Activated CD4-positive, alpha-beta T cell treated with anti-CD3 and anti-CD28 coated beads, Interleukin-2, amount 10 ng/mL, durations not matched to agents 7 days and 5 days (primary cell): Measurements from ENCODE around the gene GJD2. TPM values are rescaled to one million over a fixed set of nuclear protein-coding genes. Genes with fewer than 3 reads are reported as not detected.

ENCODE experiments used
- CTCF ChIA-PET: fragments of 350-600 bp; sonication (Branson Sonifier 250); formaldehyde crosslinking; loops from one replicate; lab custom pipeline; 2021; ENCODE audit warnings: antibody characterized with exemption; lab: Charles Lee
- POLR2A ChIA-PET: fragments of 350-600 bp; sonication (Branson Sonifier 250); formaldehyde crosslinking; loops from one replicate; lab custom pipeline; 2021; ENCODE audit warnings: antibody characterized with exemption; lab: Charles Lee
- DNase-seq: peaks from one replicate; pipeline ENCODE4 v3.0.0-alpha.2; 2020
- H3K27ac Mint-ChIP-seq: one replicate; pipeline ENCODE4 v1.8.0; 2021; ENCODE audit warnings: mild to moderate bottlenecking, moderate library complexity, mixed read lengths
- H3K27me3 Mint-ChIP-seq: one replicate; pipeline ENCODE4 v1.8.0; 2021; ENCODE audit warnings: mixed read lengths
- H3K36me3 Mint-ChIP-seq: one replicate; pipeline ENCODE4 v1.8.0; 2021; ENCODE audit warnings: low read depth, mixed read lengths
- H3K4me1 Mint-ChIP-seq: one replicate; pipeline ENCODE4 v1.8.0; 2021; ENCODE audit warnings: mixed read lengths
- H3K4me3 Mint-ChIP-seq: one replicate; pipeline ENCODE4 v1.8.0; 2021; ENCODE audit warnings: mild to moderate bottlenecking, moderate library complexity, mixed read lengths
- H3K9me3 Mint-ChIP-seq: one replicate; pipeline ENCODE4 v1.8.0; 2021; ENCODE audit warnings: mixed read lengths
- total RNA-seq, 2 experiments: library from RNA; stranded (reverse); gene quantifications; one replicate each; pipeline ENCODE4 v1.2.3, GENCODE V29; 2021

The GJD2 gene
- total RNA-seq, 2 experiments from 2014 or later: not detected

DNA sequence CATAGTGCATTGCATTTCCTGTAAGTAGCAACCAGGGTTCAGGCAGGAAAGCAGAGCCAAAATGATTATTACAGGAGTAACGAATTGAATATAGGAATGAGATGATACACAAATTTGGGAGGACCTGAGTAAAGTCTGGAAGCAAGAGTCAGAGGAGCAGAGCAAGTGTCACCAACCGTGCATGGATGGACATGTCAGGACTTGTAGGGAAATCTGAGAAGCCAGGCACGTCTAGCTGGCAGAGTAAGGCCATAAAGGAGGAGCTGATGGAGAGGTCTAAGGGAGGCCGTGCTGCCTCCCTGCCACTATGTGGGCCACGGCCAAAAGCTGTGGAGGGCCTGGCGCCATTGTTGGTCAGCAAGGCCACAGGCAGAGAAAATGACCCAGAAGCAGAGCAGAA lies 22.4 kb downstream of the GJD2 start:
- Mint-ChIP-seq H3K36me3 (no peaks in the 10 kb centered on the region), H3K4me1 (peaks cover 3% of the 10 kb centered on the region), H3K4me3 (no peak overlapping the region), H3K27ac (no peak overlapping the region), H3K9me3 (no peaks in the 10 kb centered on the region), H3K27me3 (peaks cover 4% of the 10 kb centered on the region)
- ChIA-PET CTCF (interaction anchor here (1.2 kb wide), 1 partner anchor 8 kb away, joined by 3 read pairs; no protein-coding TSS in a partner anchor), POLR2A (no interaction called here)
- DNase-seq: no peak

DNA sequence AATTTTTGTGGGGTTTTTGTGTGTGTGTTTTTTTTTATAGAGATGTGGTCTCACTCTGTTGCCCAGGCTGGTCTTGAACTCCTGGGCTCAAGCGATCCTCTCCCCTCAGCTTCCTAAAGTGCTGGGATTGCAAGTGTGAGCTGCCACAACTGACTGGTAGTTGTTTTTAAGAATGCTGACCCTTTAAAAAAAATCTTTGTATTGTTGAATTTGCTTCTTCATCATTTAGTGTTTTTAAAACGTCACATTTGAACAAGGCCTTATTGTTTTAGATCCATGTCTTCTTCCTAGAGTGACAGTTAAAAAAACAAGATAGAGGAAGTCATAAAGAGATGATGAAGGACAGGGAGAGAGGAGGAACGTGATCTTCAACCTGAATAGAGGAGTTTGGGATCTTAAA lies 24.1 kb downstream of the GJD2 start:
- no peaks in the 10 kb centered on the region for H3K9me3 Mint-ChIP-seq

DNA sequence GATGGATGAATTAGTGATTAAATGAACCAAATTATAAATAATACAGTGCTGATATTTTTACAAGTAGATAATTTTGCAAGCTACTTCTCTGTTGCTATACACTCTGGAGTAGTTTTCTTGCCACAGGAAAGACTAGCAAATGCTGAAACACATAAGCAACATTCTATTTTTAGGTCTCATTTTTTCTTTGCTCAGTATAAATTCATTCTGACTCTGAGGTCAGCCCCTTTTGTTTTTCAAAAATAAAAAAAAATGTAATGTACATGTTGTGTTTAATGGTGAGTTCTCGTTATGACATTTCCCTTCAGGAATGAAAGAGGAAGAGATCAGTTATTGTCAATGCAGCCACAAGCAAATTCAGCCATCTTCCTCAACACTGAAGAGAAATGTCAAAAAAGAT lies 24.9 kb downstream of the GJD2 start:
- ChIA-PET CTCF (no interaction called here), POLR2A (no interaction called here)
- Mint-ChIP-seq H3K4me1 (peaks cover 3% of the 10 kb centered on the region), H3K27me3 (peaks cover 10% of the 10 kb centered on the region), H3K36me3 (no peaks in the 10 kb centered on the region), H3K27ac (no peak overlapping the region), H3K9me3 (no peaks in the 10 kb centered on the region), H3K4me3 (no peak overlapping the region)
- no peak for DNase-seq

More for the DNA sequence above, 24.1 kb downstream of the GJD2 start:
- Mint-ChIP-seq H3K27me3 (peaks cover 4% of the 10 kb centered on the region), H3K36me3 (no peaks in the 10 kb centered on the region), H3K27ac (no peak overlapping the region), H3K4me1 (peaks cover 3% of the 10 kb centered on the region), H3K4me3 (no peak overlapping the region)
- ChIA-PET CTCF (no interaction called here), POLR2A (no interaction called here)
- no peak for DNase-seq

DNA sequence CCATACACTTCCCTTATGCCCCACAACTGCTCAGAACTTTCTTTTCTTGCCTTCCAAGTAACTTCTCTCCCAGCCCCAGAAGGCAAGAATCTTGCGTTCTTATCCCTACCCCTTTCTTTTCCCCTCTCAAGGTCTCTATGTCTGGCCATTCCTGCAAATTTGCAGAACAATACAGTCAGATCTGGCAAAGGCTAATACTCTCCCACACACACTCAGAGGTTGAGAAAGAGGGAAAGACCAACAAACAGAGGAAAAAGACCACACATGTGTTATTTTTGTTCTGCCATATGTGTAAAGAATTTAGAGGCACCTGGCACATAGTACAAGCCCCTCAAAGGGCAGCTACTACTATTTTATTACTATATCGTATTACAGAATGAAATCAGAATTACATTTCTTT lies 25.7 kb downstream of the GJD2 start:
- H3K9me3 Mint-ChIP-seq: no peaks in the 10 kb centered on the region
- peaks cover 10% of the 10 kb centered on the region for H3K27me3 Mint-ChIP-seq
- peaks cover 3% of the 10 kb centered on the region for H3K4me1 Mint-ChIP-seq
- no peak overlapping the region for H3K27ac Mint-ChIP-seq
- CTCF ChIA-PET: no interaction called here
- no peaks in the 10 kb centered on the region for H3K36me3 Mint-ChIP-seq
- no peak for DNase-seq
- no peak overlapping the region for H3K4me3 Mint-ChIP-seq
- POLR2A ChIA-PET: no interaction called here

DNA sequence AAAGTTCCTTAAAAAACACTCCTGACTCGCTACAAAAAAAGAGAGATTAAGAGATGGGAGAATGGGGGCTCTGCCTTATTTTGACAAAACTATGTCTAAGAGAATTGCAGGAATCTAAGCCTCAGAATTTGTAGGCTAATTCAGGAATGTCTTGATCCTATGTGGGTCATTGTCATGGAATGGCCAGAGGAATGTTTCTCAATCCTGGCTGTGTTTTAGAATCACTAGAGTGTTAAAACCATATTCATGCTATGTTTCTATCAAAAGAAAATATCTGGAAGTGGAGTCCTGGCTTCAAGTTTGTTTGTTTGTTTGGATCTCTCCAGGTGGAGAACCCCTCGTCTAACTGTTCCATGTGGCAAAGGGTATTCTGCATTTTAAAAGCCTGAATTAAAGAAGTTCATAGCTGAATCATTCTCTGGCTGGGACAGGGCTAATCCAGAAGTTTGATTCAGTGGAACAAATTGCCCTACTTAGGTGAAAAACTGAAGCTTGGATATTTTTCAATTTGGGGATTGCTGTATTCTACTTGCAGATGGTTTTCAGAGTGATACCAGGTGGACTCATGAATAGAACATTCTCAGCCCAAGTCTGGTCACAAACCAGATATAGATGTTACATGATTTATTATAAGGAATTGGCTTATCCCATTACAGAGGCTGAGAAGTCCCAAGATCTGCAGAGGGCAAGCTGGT lies 28.2 kb downstream of the GJD2 start:
- POLR2A ChIA-PET: no interaction called here
- H3K27ac Mint-ChIP-seq: no peak overlapping the region
- CTCF ChIA-PET: no interaction called here
- no peak overlapping the region for H3K4me3 Mint-ChIP-seq
- H3K36me3 Mint-ChIP-seq: no peaks in the 10 kb centered on the region
- DNase-seq: no peak
- no peaks in the 10 kb centered on the region for H3K9me3 Mint-ChIP-seq
- H3K27me3 Mint-ChIP-seq: peaks cover 29% of the 10 kb centered on the region
- H3K4me1 Mint-ChIP-seq: no peaks in the 10 kb centered on the region

DNA sequence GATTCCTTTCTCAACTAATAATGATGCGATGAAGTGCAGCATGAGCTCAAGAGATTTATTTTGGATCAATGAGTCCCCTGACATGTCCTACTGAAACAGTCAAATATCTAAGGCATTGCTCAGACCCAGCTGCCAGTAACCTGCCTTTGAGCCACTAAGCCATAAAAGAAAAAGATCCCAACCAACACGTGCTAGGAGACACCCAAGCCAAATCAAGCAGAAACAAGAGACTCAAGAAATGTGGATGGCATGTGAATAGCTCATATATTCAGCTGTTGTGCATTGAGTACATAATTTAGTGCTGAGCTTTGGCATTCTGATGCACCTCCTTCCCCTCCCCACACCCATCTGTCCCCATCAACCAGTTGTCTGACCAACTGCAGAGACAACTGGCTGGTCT lies 29.2 kb downstream of the GJD2 start:
- Mint-ChIP-seq H3K27me3 (peaks cover 37% of the 10 kb centered on the region), H3K36me3 (no peaks in the 10 kb centered on the region), H3K27ac (no peak overlapping the region), H3K4me3 (no peak overlapping the region), H3K9me3 (no peaks in the 10 kb centered on the region), H3K4me1 (no peaks in the 10 kb centered on the region)
- POLR2A ChIA-PET: no interaction called here
- DNase-seq: no peak
- CTCF ChIA-PET: no interaction called here

DNA sequence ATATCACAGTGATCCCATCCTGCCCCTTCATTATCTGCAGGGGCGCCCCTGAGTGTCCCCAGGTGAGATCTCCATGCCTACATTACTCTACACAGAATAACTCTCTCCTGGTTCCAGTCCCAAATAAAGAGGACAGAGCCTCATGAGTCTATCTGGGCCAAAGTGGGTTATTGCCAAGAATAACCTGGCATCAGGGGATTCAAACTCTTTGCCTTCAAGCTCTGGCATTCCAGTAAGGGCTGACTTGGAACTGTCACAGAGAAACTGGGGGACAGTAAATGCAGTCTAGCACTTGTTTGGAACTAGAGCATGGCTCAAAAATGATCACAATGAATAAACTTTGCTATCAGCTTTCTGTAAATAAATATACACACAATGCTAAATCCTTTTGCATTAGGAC lies 30.3 kb downstream of the GJD2 start:
- Mint-ChIP-seq H3K4me1 (no peaks in the 10 kb centered on the region), H3K27ac (no peak overlapping the region), H3K4me3 (no peak overlapping the region), H3K36me3 (no peaks in the 10 kb centered on the region), H3K9me3 (no peaks in the 10 kb centered on the region), H3K27me3 (peaks cover 45% of the 10 kb centered on the region)
- POLR2A ChIA-PET: no interaction called here
- CTCF ChIA-PET: interaction anchor here (1.5 kb wide), 1 partner anchor 8 kb away, joined by 3 read pairs; no protein-coding TSS in a partner anchor
- DNase-seq: no peak

DNA sequence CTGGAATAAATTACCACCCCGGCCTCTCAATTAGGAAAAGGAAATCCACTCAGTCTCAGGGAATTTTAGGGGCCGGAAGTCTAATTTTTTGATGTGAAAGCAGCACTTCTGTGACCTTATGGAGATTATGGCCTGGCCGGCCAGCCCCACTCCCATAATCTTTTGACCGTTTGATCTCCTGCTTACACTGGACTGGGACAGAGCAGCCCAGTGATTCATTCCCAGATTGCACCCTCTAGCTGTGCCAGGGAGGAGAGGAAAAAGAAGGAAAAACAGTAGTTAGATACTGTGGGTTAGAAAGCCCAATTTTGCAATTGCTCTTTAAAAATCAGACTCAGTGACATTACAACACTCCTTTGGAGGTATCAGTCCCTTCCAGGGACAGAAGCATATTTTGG lies 32.4 kb downstream of the GJD2 start:
- Mint-ChIP-seq H3K4me3 (no peak overlapping the region), H3K36me3 (no peaks in the 10 kb centered on the region), H3K27ac (no peak overlapping the region), H3K4me1 (no peaks in the 10 kb centered on the region), H3K27me3 (peaks cover 51% of the 10 kb centered on the region), H3K9me3 (no peaks in the 10 kb centered on the region)
- no peak for DNase-seq
- ChIA-PET POLR2A (no interaction called here), CTCF (no interaction called here)

DNA sequence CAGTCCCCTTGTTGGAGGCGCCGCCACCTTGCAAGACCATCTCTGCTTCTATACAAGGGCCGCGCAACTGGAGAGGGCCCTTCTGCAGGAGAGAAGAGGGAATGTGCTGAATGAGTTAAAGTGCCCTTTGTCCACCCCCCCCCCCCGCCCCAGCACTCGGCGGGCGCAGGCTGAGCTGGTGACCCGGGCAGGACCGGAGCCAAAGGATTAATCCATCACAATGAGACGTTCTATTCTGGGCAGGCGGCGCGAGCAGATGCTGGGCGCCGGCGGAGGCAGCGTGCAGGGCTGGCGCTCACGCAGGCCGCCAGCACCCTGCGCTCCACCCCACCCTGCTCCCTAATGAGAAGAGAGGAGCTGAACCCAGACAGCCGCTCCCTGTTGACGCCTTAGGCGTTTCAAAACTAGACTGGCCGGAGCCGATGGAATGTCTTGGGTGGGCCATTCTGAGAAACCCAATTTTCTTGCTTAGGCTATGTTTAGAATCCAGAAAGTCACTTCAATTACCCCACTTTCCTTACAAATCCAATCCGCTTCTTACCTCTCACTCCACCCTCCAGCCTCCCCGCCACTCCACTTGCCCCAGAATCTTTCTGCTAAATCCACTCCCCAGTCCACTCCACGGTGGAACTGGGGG lies 32.9 kb downstream of the GJD2 start:
- no peaks in the 10 kb centered on the region for H3K9me3 Mint-ChIP-seq
- no peaks in the 10 kb centered on the region for H3K36me3 Mint-ChIP-seq
- peaks cover 51% of the 10 kb centered on the region for H3K27me3 Mint-ChIP-seq
- POLR2A ChIA-PET: no interaction called here
- DNase-seq: no peak
- H3K4me3 Mint-ChIP-seq: no peak overlapping the region
- CTCF ChIA-PET: no interaction called here
- no peaks in the 10 kb centered on the region for H3K4me1 Mint-ChIP-seq
- H3K27ac Mint-ChIP-seq: no peak overlapping the region

DNA sequence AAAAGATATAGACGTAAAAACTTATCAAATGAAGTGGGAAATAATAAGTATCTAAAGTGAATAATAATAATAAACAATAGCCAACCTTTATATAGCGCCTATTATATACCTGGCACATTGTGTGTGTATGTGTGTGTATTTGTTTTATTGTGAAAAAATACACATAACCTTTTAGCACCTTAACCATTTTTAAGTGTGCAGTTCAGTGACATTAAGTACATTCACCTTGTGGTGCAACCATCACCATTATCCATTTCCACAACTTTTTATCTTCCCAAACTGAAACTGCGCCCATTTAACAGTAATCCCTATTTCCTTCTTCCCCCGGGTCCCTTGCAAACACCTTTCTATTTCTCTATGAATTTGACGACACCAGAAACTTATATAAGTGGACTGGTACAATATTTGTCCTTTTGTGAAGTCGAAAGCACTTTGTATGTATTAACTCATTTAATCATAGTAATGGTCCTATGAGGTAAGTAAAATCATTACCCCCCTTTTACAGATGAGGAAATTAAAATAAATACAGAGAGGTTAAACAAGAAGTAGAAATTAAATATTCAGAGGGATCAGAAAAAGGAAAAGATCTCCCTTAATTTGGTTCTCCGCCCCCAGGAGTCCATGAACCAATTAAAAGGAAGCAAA lies 33.5 kb downstream of the GJD2 start:
- peaks cover 52% of the 10 kb centered on the region for H3K27me3 Mint-ChIP-seq

DNA sequence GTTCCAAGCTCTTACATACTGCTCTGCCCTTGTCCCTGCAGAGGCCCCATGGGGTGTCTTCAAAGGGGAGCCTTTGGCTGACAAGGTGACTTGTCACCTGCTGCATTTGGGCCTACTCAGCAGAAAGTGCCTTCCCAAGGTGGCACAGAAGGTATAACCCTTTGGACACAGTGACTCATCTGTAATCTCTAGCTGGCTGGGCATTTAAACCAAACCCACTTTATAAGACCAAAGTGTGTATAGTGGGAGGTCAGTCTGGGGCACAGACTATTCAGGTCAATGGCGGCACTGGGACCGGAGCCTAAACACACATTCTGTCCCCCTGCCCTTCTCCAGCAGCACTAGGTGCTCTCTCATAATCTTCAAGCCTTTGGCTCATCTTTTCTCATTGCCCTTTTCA lies 35.1 kb downstream of the GJD2 start:
- Mint-ChIP-seq H3K27me3 (peaks cover 48% of the 10 kb centered on the region), H3K27ac (no peak overlapping the region), H3K4me3 (no peak overlapping the region), H3K9me3 (no peaks in the 10 kb centered on the region), H3K36me3 (no peaks in the 10 kb centered on the region), H3K4me1 (no peaks in the 10 kb centered on the region)
- no peak for DNase-seq
- CTCF ChIA-PET: no interaction called here
- POLR2A ChIA-PET: no interaction called here

More for the DNA sequence above, 33.5 kb downstream of the GJD2 start:
- Mint-ChIP-seq H3K27ac (no peak overlapping the region), H3K9me3 (no peaks in the 10 kb centered on the region), H3K36me3 (no peaks in the 10 kb centered on the region), H3K4me1 (no peaks in the 10 kb centered on the region), H3K4me3 (no peak overlapping the region)
- CTCF ChIA-PET: no interaction called here
- POLR2A ChIA-PET: no interaction called here
- no peak for DNase-seq

DNA sequence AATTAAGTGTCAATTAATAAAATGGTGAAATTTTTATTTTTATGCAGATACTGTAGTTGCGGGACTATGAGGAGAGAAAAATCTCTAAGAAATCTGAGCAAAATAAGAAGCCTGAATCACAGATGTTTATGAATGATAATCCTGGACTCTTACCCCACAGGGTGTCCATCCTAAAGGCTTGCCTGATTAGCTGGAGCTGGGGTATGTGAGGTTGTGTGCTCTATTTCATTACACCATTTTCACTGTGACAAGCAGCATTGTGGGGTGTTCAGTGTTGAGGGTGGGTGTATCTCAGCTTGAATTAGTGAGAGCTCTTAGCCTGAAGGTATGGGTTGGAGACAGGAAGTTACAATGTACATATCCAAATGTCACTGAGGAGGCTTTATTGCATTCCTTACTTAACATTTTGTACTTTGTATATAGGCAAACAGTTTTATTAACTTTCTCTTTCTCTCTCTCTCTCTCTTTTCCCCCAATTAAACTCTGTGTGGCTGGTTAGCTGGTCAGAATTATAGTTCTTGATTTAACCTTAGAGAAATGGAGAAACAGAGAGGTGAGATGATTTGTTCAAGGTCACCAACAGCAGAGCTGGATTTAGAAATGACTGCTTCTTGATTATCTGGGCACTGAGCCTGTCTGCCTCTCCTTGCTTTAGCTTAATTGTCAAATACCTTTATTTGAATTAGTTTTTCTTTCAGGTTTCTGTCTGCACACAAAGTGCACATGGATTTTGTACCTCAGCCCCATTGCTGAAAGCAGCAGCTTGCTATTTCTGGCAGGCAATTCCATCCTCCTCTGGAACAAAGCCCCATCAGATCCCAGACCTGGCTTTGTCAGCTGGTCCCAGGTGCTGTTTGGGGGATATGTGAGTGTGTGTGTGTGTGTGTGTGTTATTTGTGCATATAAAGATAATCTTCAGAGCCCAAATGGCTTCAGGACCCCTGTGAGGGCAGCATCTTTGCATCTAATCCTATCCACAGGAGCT lies 35.8 kb downstream of the GJD2 start:
- POLR2A ChIA-PET: no interaction called here

More for the DNA sequence above, 35.8 kb downstream of the GJD2 start:
- no peaks in the 10 kb centered on the region for H3K4me1 Mint-ChIP-seq
- H3K9me3 Mint-ChIP-seq: no peaks in the 10 kb centered on the region
- no peaks in the 10 kb centered on the region for H3K36me3 Mint-ChIP-seq
- CTCF ChIA-PET: no interaction called here
- no peak overlapping the region for H3K4me3 Mint-ChIP-seq
- peaks cover 48% of the 10 kb centered on the region for H3K27me3 Mint-ChIP-seq
- DNase-seq: no peak
- H3K27ac Mint-ChIP-seq: no peak overlapping the region
